GM06990 (cell line): ENCODE results near the gene CCDC179.
A peak's percentile ranks its signal among the peaks of the same experiment; 100 is the strongest.

Source experiments
- DNase-seq: peaks from one replicate; pipeline ENCODE4 v3.0.0-alpha.2; 2011; ENCODE audit not compliant: insufficient read length; ENCODE audit errors: extremely low read depth
- H3K27me3 ChIP-seq: replicated peaks from 2 replicates; pipeline ENCODE4 v1.6.0; 2011; ENCODE audit warnings: low read length; ENCODE audit not compliant: control insufficient read depth, insufficient read depth
- H3K36me3 ChIP-seq: 2 replicates; pipeline ENCODE4 v1.5.1; 2011; ENCODE audit warnings: low read length; ENCODE audit not compliant: control insufficient read depth, insufficient read depth
- H3K4me3 ChIP-seq: replicated peaks from 2 replicates; pipeline ENCODE4 v1.5.1; 2011; ENCODE audit warnings: low read depth, mild to moderate bottlenecking, control low read depth, low read length
- TF ChIP-seq, protein P1 (sequence below): IDR thresholded peaks from 2 replicates; pipeline ENCODE4 v1.5.1; 2011; ENCODE audit warnings: low read length, control low read depth, mild to moderate bottlenecking, inconsistent platforms; ENCODE audit not compliant: insufficient read depth, poor library complexity, severe bottlenecking

CCDC179 gene

GRCh38 chr11:22890227-22890626 lies 30.0 kb upstream of the CCDC179 start:
- no peaks in the 10 kb centered on the region for H3K36me3 ChIP-seq
- no peak overlapping the region for H3K4me3 ChIP-seq
- no peaks in the 10 kb centered on the region for H3K27me3 ChIP-seq
- TF ChIP-seq, protein P1, sequence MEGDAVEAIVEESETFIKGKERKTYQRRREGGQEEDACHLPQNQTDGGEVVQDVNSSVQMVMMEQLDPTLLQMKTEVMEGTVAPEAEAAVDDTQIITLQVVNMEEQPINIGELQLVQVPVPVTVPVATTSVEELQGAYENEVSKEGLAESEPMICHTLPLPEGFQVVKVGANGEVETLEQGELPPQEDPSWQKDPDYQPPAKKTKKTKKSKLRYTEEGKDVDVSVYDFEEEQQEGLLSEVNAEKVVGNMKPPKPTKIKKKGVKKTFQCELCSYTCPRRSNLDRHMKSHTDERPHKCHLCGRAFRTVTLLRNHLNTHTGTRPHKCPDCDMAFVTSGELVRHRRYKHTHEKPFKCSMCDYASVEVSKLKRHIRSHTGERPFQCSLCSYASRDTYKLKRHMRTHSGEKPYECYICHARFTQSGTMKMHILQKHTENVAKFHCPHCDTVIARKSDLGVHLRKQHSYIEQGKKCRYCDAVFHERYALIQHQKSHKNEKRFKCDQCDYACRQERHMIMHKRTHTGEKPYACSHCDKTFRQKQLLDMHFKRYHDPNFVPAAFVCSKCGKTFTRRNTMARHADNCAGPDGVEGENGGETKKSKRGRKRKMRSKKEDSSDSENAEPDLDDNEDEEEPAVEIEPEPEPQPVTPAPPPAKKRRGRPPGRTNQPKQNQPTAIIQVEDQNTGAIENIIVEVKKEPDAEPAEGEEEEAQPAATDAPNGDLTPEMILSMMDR, result no peak
- DNase-seq, result no peak

DNA sequence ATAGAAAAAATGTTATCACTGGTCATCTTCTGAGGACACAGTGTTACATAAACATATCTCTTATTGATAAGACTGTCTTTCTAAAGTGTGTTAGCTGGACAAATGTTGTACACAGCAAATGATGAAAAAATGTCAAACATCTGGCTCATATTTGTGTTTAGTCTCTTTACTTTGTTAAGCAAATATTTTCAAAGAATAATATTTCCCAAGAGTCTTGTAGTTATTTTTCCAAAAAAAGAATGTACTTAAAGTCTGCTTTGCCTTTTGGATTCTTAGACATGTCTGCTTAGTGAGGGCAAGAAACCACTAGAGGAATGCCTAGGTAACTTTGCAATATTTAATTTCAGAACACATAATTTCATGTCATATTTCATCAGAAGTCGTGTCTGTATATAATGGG lies 23.9 kb upstream of the CCDC179 start:
- Histone ChIP-seq H3K36me3 (no peaks in the 10 kb centered on the region), H3K27me3 (no peaks in the 10 kb centered on the region), H3K4me3 (no peak overlapping the region)
- no peak for DNase-seq
- TF ChIP-seq, protein P1, result no peak

DNA sequence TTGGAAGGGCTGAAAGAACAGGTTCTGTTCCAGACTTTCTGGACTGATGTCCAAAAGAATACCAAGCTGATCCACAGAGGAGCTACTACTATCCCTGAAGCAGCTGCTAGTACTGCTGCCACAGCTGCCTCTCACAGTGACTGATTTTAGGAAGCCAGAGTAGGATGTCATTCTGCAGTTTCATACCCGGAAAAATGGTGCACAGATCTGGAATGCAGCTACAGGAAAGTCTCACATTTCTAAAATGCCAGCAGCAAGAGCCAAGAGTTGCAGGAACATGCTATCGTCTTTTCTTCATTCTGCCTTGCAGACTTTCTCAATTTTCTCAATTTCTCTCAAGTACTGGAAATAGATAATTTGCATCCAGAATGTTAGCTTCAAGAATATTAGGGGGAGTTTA lies 19.4 kb upstream of the CCDC179 start:
- H3K36me3 ChIP-seq, result no peaks in the 10 kb centered on the region
- TF ChIP-seq, protein P1, result no peak
- no peak overlapping the region for H3K4me3 ChIP-seq
- no peaks in the 10 kb centered on the region for H3K27me3 ChIP-seq
- no peak for DNase-seq

GRCh38 chr11:22878604-22879003 lies 18.3 kb upstream of the CCDC179 start:
- DNase-seq, result no peak
- TF ChIP-seq, protein P1, result no peak
- H3K27me3 ChIP-seq, result no peaks in the 10 kb centered on the region
- H3K36me3 ChIP-seq, result no peaks in the 10 kb centered on the region
- no peak overlapping the region for H3K4me3 ChIP-seq

DNA sequence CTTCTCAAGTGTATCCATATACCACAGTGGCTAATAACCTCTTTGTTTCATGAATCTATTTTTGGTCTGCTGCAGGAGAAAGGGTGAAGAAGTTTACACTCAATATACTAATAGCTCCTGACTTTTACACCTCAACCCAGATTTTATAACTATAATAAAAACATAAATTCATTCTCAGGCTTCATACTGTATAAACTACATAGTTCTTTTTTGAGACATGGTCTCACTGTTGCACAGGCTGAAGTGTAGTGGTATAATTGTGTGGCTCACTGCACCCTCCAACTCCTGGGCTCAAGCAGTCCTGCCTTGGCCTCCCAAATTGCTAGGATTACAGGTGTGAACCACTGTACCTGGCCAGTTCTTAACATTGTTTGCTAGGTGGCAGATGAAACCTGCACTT lies 17.8 kb upstream of the CCDC179 start:
- TF ChIP-seq, protein P1, result no peak
- Histone ChIP-seq H3K36me3 (no peaks in the 10 kb centered on the region), H3K4me3 (no peak overlapping the region), H3K27me3 (no peaks in the 10 kb centered on the region)
- no peak for DNase-seq

GRCh38 chr11:22875869-22876473 lies 15.7 kb upstream of the CCDC179 start:
- Histone ChIP-seq H3K4me3 (no peak overlapping the region), H3K27me3 (no peaks in the 10 kb centered on the region)
- TF ChIP-seq, protein P1, result peak; percentile 77

More at GRCh38 chr11:22875869-22876473, 15.7 kb upstream of the CCDC179 start:
- peak; percentile 37 for DNase-seq
- H3K36me3 ChIP-seq, result no peaks in the 10 kb centered on the region
